DND-41 (cell line): ENCODE data around the gene TMEM39A.

Experiments
- CTCF ChIP-seq: IDR thresholded peaks from 2 replicates; pipeline ENCODE4 v1.5.1; 2012; ENCODE audit warnings: borderline replicate concordance, low read length, moderate library complexity, mild to moderate bottlenecking; ENCODE audit not compliant: poor library complexity, severe bottlenecking; ENCODE audit errors: extremely low read depth
- EZH2 ChIP-seq: IDR thresholded peaks from 3 replicates; pipeline ENCODE4 v1.6.1; 2012; ENCODE audit warnings: borderline replicate concordance, low read depth, mild to moderate bottlenecking, moderate library complexity, low read length, inconsistent platforms; ENCODE audit not compliant: severe bottlenecking

GRCh38 chr3:119395923-119396358 is 67.5 kb downstream of the TMEM39A start:
- TF ChIP-seq CTCF (no peak), EZH2 (no peak)
